ENCODE results near the gene ERBB4.
A peak's percentile ranks its signal among the peaks of the same experiment; 100 is the strongest.

Gene ERBB4

GRCh38 chr2:211367293-211367692 lies 1171.3 kb downstream of the ERBB4 start:
- Histone ChIP-seq H3K36me3 (ENCODE audit: control insufficient read depth, low read length) (peaks cover 29% of the 10 kb centered on the region), H4K20me1 (ENCODE audit: control insufficient read depth, insufficient read depth, low read depth, low read length) (no peaks in the 10 kb centered on the region), H3K79me2 (ENCODE audit: control insufficient read depth, low read length) (no peaks in the 10 kb centered on the region), H3F3A (ENCODE audit: control insufficient read depth, insufficient read depth) (peaks cover 16% of the 10 kb centered on the region), H3K4me2 (ENCODE audit: low read length) (0 out of 2 replicates have a peak overlapping the region, but pooled peaks have one; percentile 9), H3K9me2 (replicated peaks; ENCODE audit: control insufficient read depth, low read length) (no peaks in the 10 kb centered on the region), H3K4me1 (ENCODE audit: control insufficient read depth, low read length) (peaks cover 76% of the 10 kb centered on the region), H3K27me3 (ENCODE audit: control insufficient read depth, low read length) (no peaks in the 10 kb centered on the region), H3K9me3 (ENCODE audit: control insufficient read depth, insufficient read depth, low read length) (peaks cover 27% of the 10 kb centered on the region), H3K27ac (ENCODE audit: low read depth, low read length) (no peak overlapping the region), H3K4me3 (ENCODE audit: low read length) (0 out of 2 replicates have a peak overlapping the region, but pooled peaks have one; percentile 11)
- TF ChIP-seq CTCF (IDR thresholded peaks at IDR 0.05; ENCODE audit: low read depth, low read length, poor library complexity, severe bottlenecking) (no peak), EZH2phosphoT487 (IDR thresholded peaks at IDR 0.05; ENCODE audit: borderline replicate concordance, low read length) (no peak)

GRCh38 chr2:211364911-211365310 lies 1173.7 kb downstream of the ERBB4 start:
- H3K27ac ChIP-seq (ENCODE audit: low read depth, low read length): peak overlapping the region; percentile 90
- no peaks in the 10 kb centered on the region for H3K79me2 ChIP-seq (ENCODE audit: control insufficient read depth, low read length)
- no peaks in the 10 kb centered on the region for H3K27me3 ChIP-seq (ENCODE audit: control insufficient read depth, low read length)
- no peaks in the 10 kb centered on the region for H3K9me2 ChIP-seq (replicated peaks; ENCODE audit: control insufficient read depth, low read length)
- peak overlapping the region; percentile 69 for H3K4me2 ChIP-seq (ENCODE audit: low read length)
- TF ChIP-seq CTCF (IDR thresholded peaks at IDR 0.05; ENCODE audit: low read depth, low read length, poor library complexity, severe bottlenecking) (no peak), EZH2phosphoT487 (IDR thresholded peaks at IDR 0.05; ENCODE audit: borderline replicate concordance, low read length) (no peak)
- H3F3A ChIP-seq (ENCODE audit: control insufficient read depth, insufficient read depth): peaks cover 16% of the 10 kb centered on the region
- peaks cover 33% of the 10 kb centered on the region for H3K36me3 ChIP-seq (ENCODE audit: control insufficient read depth, low read length)
- H3K4me3 ChIP-seq (ENCODE audit: low read length): peak overlapping the region; percentile 48
- peaks cover 29% of the 10 kb centered on the region for H3K9me3 ChIP-seq (ENCODE audit: control insufficient read depth, insufficient read depth, low read length)
- H3K4me1 ChIP-seq (ENCODE audit: control insufficient read depth, low read length): peaks cover 72% of the 10 kb centered on the region
- H4K20me1 ChIP-seq (ENCODE audit: control insufficient read depth, insufficient read depth, low read depth, low read length): no peaks in the 10 kb centered on the region

DNA sequence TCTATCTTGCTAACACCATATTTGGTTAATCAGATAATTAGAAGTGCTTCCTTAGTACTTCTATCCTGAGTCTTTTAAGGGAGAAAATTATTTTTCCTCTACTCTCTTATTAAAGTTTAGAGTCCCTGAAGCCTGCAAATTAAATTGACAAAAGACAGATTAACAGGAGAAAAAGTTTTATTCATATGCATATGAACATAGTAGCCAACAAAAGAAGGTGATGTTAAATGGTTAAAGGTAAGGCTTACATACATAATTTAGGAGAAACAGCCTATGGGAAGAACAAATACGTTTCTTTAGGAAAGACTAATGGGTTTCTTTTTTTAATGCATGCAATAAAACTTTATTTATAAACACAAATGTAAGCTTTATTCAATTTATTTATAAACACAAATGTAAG lies 1177.2 kb downstream of the ERBB4 start:
- H3K4me3 ChIP-seq (ENCODE audit: low read length): no peak overlapping the region
- H3K27me3 ChIP-seq (ENCODE audit: control insufficient read depth, low read length): no peaks in the 10 kb centered on the region
- peaks cover 23% of the 10 kb centered on the region for H3K9me3 ChIP-seq (ENCODE audit: control insufficient read depth, insufficient read depth, low read length)
- H3K27ac ChIP-seq (ENCODE audit: low read depth, low read length): no peak overlapping the region
- H3K4me2 ChIP-seq (ENCODE audit: low read length): no peak overlapping the region
- H3F3A ChIP-seq (ENCODE audit: control insufficient read depth, insufficient read depth): peaks cover 16% of the 10 kb centered on the region
- no peak for TF ChIP-seq EZH2phosphoT487 (IDR thresholded peaks at IDR 0.05; ENCODE audit: borderline replicate concordance, low read length)
- no peak for TF ChIP-seq CTCF (IDR thresholded peaks at IDR 0.05; ENCODE audit: low read depth, low read length, poor library complexity, severe bottlenecking)
- H3K4me1 ChIP-seq (ENCODE audit: control insufficient read depth, low read length): peaks cover 45% of the 10 kb centered on the region
- H3K9me2 ChIP-seq (replicated peaks; ENCODE audit: control insufficient read depth, low read length): no peaks in the 10 kb centered on the region
- H3K79me2 ChIP-seq (ENCODE audit: control insufficient read depth, low read length): no peaks in the 10 kb centered on the region
- peaks cover 30% of the 10 kb centered on the region for H3K36me3 ChIP-seq (ENCODE audit: control insufficient read depth, low read length)
- no peaks in the 10 kb centered on the region for H4K20me1 ChIP-seq (ENCODE audit: control insufficient read depth, insufficient read depth, low read depth, low read length)

All from DOHH2 (cell line).